WTC11 (cell line): ENCODE data around the gene SKP2. TPM values are rescaled to one million over a fixed set of nuclear protein-coding genes. Genes with fewer than 3 reads are reported as not detected.

Experiments
- ATAC-seq: fragments of 200-7000 bp; cut with Tn5 transposase; 2 replicates; pipeline ENCODE4 v1.10.0; 2021; ENCODE audit warnings: mild to moderate bottlenecking, moderate library complexity
- CTCF ChIA-PET: fragments of 300-600 bp; sonication (Branson Sonifier 250); formaldehyde crosslinking; loops from one replicate; lab custom pipeline; 2021; ENCODE audit warnings: antibody characterized with exemption; lab: Charles Lee
- POLR2A ChIA-PET: fragments of 350-600 bp; sonication (Branson Sonifier 250); formaldehyde crosslinking; loops from one replicate; lab custom pipeline; 2021; ENCODE audit warnings: antibody characterized with exemption; lab: Charles Lee
- DNase-seq: peaks from one replicate; pipeline ENCODE4 v3.0.0; 2021; ENCODE audit warnings: low spot score
- H3K27ac Mint-ChIP-seq: 2 replicates; pipeline ENCODE4 v1.8.0; 2021; ENCODE audit warnings: mixed read lengths
- H3K27me3 Mint-ChIP-seq: 2 replicates; pipeline ENCODE4 v1.8.0; 2021; ENCODE audit warnings: low read depth, mild to moderate bottlenecking, moderate library complexity, mixed read lengths
- H3K36me3 Mint-ChIP-seq: 2 replicates; pipeline ENCODE4 v1.8.0; 2021; ENCODE audit warnings: mixed read lengths
- H3K4me1 Mint-ChIP-seq: 2 replicates; pipeline ENCODE4 v1.8.0; 2022; ENCODE audit warnings: mixed read lengths
- H3K4me3 Mint-ChIP-seq: 2 replicates; pipeline ENCODE4 v1.8.0; 2021; ENCODE audit warnings: mild to moderate bottlenecking, moderate library complexity, mixed read lengths
- H3K9me3 Mint-ChIP-seq: 2 replicates; pipeline ENCODE4 v1.8.0; 2021; ENCODE audit warnings: mixed read lengths
- GABPB1 ChIP-seq: sonication (generic); formaldehyde crosslinking; IDR thresholded peaks from 2 replicates; pipeline ENCODE4 v1.8.1; 2023; ENCODE audit warnings: mild to moderate bottlenecking, missing genetic modification reagents
- GTF2I ChIP-seq: fragments of 250-450 bp; sonication (Bioruptor Pico); conservative IDR thresholded peaks from 2 replicates; pipeline ENCODE4 v1.4.0; 2021; ENCODE audit warnings: mild to moderate bottlenecking
- IRF2 ChIP-seq: sonication (generic); formaldehyde crosslinking; IDR thresholded peaks from 2 replicates; pipeline ENCODE4 v1.8.0; 2022; ENCODE audit warnings: low read depth, missing genetic modification reagents, borderline replicate concordance
- JAZF1 ChIP-seq: fragments of 250-450 bp; sonication (Bioruptor Pico); IDR thresholded peaks from 2 replicates; pipeline ENCODE4 v1.9.0; 2021; ENCODE audit warnings: moderate library complexity, mild to moderate bottlenecking, inconsistent platforms
- KAT7 ChIP-seq: sonication (generic); formaldehyde crosslinking; IDR thresholded peaks from 2 replicates; pipeline ENCODE4 v1.8.1; 2023; ENCODE audit warnings: missing genetic modification reagents, mild to moderate bottlenecking, borderline replicate concordance
- MAX ChIP-seq: sonication (generic); formaldehyde crosslinking; IDR thresholded peaks from 2 replicates; pipeline ENCODE4 v1.8.0; 2022; ENCODE audit warnings: mild to moderate bottlenecking, missing genetic modification reagents
- NFATC4 ChIP-seq: fragments of 250-450 bp; sonication (Bioruptor Pico); IDR thresholded peaks from 2 replicates; pipeline ENCODE4 v1.9.0; 2021; ENCODE audit warnings: mild to moderate bottlenecking
- RELA ChIP-seq: sonication (generic); formaldehyde crosslinking; IDR thresholded peaks from 2 replicates; pipeline ENCODE4 v1.8.1; 2022; ENCODE audit warnings: missing genetic modification reagents, mild to moderate bottlenecking, borderline replicate concordance
- SMAD3 ChIP-seq: sonication (generic); formaldehyde crosslinking; IDR thresholded peaks from 2 replicates; pipeline ENCODE4 v1.8.0; 2022; ENCODE audit warnings: missing genetic modification reagents, mild to moderate bottlenecking, borderline replicate concordance
- SOX15 ChIP-seq: fragments of 250-450 bp; sonication (Bioruptor Pico); IDR thresholded peaks from 2 replicates; pipeline ENCODE4 v1.9.0; 2021; ENCODE audit warnings: mild to moderate bottlenecking
- TCF7 ChIP-seq: sonication (generic); formaldehyde crosslinking; IDR thresholded peaks from 2 replicates; pipeline ENCODE4 v1.8.0; 2022; ENCODE audit warnings: mild to moderate bottlenecking, low read depth, missing genetic modification reagents, moderate library complexity
- TEAD4 ChIP-seq: sonication (generic); formaldehyde crosslinking; IDR thresholded peaks from 2 replicates; pipeline ENCODE4 v1.8.0; 2022; ENCODE audit warnings: mild to moderate bottlenecking, missing genetic modification reagents
- ZMAT4 ChIP-seq: fragments of 250-450 bp; sonication (Bioruptor Pico); IDR thresholded peaks from 2 replicates; pipeline ENCODE4 v1.9.0; 2021; ENCODE audit warnings: mild to moderate bottlenecking
- ZNF219 ChIP-seq: sonication (generic); formaldehyde crosslinking; IDR thresholded peaks from 2 replicates; pipeline ENCODE4 v1.8.0; 2023; ENCODE audit warnings: missing genetic modification reagents, mild to moderate bottlenecking, borderline replicate concordance
- ZNF263 ChIP-seq: sonication (generic); formaldehyde crosslinking; IDR thresholded peaks from 2 replicates; pipeline ENCODE4 v1.8.1; 2022; ENCODE audit warnings: low read depth, mild to moderate bottlenecking, moderate library complexity, missing genetic modification reagents
- ZNF317 ChIP-seq: sonication (generic); formaldehyde crosslinking; IDR thresholded peaks from 2 replicates; pipeline ENCODE4 v1.8.1; 2023; ENCODE audit warnings: low read depth, mild to moderate bottlenecking, moderate library complexity, missing genetic modification reagents, borderline replicate concordance
- ZNF423 ChIP-seq: fragments of 250-450 bp; sonication (Bioruptor Pico); IDR thresholded peaks from 2 replicates; pipeline ENCODE4 v2.1.2; 2022; ENCODE audit warnings: mild to moderate bottlenecking, moderate library complexity
- total RNA-seq: library from RNA; stranded (reverse); gene quantifications from 3 replicates; pipeline ENCODE4 v1.2.3, GENCODE V29; 2021
- TF ChIP-seq, protein P1 (sequence below): sonication (generic); formaldehyde crosslinking; conservative IDR thresholded peaks from 2 replicates; pipeline ENCODE4 v1.8.1; 2023; ENCODE audit warnings: mild to moderate bottlenecking, low read depth, missing genetic modification reagents, moderate library complexity
- TF ChIP-seq, protein P2 (sequence below): fragments of 250-450 bp; sonication (Bioruptor Pico); IDR thresholded peaks from 2 replicates; pipeline ENCODE4 v2.1.2; 2022; ENCODE audit warnings: mild to moderate bottlenecking, moderate library complexity
- TF ChIP-seq, protein P3 (sequence below): fragments of 250-450 bp; sonication (Bioruptor Pico); IDR thresholded peaks from 2 replicates; pipeline ENCODE4 v1.8.0; 2021; ENCODE audit warnings: mild to moderate bottlenecking
- TF ChIP-seq, protein P4 (sequence below): sonication (generic); formaldehyde crosslinking; IDR thresholded peaks from 2 replicates; pipeline ENCODE4 v1.8.1; 2023; ENCODE audit warnings: mild to moderate bottlenecking, missing genetic modification reagents, borderline replicate concordance
- TF ChIP-seq, protein P5 (sequence below): sonication (generic); formaldehyde crosslinking; IDR thresholded peaks from 2 replicates; pipeline ENCODE4 v1.8.0; 2022; ENCODE audit warnings: mild to moderate bottlenecking, missing genetic modification reagents

SKP2 gene
- total RNA-seq, 1 experiment from 2014 or later = 68.0 TPM

DNA sequence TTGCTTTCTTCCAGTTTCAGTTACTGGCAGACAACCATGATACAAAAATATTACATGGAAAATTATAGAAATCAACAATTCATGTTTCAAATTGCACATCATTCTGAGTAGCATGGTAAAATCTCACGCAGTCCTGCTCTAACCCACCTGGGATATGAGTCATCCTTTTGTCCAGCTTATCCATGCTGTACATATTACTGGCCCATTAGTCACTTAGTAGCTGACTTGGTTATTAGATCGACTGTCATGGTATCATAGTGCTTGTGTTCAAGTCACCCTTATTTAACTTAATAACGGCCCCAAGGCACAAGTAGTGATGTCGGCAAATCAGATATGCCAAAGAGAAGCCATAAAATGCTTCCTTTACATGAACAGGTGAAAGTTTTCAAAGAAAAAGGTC lies 48.6 kb downstream of the SKP2 start:
- no peak for ATAC-seq
- H3K36me3 Mint-ChIP-seq = peaks cover 4% of the 10 kb centered on the region
- ChIA-PET POLR2A (no interaction called here), CTCF (no interaction called here)
- no peak for DNase-seq
- H3K27me3 Mint-ChIP-seq = no peaks in the 10 kb centered on the region
- TF ChIP-seq RELA (CRISPR knock-in tag) (no peak), ZNF423 (CRISPR knock-in tag) (no peak), ZNF263 (no peak), JAZF1 (CRISPR knock-in tag) (no peak), ZNF219 (no peak), SOX15 (no peak), TEAD4 (CRISPR knock-in tag) (no peak), KAT7 (CRISPR knock-in tag) (no peak), GABPB1 (no peak), ZMAT4 (no peak), ZNF317 (CRISPR knock-in tag) (no peak)
- TF ChIP-seq, protein P1, sequence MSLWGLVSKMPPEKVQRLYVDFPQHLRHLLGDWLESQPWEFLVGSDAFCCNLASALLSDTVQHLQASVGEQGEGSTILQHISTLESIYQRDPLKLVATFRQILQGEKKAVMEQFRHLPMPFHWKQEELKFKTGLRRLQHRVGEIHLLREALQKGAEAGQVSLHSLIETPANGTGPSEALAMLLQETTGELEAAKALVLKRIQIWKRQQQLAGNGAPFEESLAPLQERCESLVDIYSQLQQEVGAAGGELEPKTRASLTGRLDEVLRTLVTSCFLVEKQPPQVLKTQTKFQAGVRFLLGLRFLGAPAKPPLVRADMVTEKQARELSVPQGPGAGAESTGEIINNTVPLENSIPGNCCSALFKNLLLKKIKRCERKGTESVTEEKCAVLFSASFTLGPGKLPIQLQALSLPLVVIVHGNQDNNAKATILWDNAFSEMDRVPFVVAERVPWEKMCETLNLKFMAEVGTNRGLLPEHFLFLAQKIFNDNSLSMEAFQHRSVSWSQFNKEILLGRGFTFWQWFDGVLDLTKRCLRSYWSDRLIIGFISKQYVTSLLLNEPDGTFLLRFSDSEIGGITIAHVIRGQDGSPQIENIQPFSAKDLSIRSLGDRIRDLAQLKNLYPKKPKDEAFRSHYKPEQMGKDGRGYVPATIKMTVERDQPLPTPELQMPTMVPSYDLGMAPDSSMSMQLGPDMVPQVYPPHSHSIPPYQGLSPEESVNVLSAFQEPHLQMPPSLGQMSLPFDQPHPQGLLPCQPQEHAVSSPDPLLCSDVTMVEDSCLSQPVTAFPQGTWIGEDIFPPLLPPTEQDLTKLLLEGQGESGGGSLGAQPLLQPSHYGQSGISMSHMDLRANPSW (CRISPR knock-in tag) = no peak
- TF ChIP-seq, protein P2, sequence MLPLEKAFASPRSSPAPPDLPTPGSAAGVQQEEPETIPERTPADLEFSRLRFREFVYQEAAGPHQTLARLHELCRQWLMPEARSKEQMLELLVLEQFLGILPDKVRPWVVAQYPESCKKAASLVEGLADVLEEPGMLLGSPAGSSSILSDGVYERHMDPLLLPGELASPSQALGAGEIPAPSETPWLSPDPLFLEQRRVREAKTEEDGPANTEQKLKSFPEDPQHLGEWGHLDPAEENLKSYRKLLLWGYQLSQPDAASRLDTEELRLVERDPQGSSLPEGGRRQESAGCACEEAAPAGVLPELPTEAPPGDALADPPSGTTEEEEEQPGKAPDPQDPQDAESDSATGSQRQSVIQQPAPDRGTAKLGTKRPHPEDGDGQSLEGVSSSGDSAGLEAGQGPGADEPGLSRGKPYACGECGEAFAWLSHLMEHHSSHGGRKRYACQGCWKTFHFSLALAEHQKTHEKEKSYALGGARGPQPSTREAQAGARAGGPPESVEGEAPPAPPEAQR (CRISPR knock-in tag) = no peak
- TF ChIP-seq, protein P3, sequence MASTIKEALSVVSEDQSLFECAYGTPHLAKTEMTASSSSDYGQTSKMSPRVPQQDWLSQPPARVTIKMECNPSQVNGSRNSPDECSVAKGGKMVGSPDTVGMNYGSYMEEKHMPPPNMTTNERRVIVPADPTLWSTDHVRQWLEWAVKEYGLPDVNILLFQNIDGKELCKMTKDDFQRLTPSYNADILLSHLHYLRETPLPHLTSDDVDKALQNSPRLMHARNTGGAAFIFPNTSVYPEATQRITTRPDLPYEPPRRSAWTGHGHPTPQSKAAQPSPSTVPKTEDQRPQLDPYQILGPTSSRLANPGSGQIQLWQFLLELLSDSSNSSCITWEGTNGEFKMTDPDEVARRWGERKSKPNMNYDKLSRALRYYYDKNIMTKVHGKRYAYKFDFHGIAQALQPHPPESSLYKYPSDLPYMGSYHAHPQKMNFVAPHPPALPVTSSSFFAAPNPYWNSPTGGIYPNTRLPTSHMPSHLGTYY (CRISPR knock-in tag) = no peak
- TF ChIP-seq, protein P4, sequence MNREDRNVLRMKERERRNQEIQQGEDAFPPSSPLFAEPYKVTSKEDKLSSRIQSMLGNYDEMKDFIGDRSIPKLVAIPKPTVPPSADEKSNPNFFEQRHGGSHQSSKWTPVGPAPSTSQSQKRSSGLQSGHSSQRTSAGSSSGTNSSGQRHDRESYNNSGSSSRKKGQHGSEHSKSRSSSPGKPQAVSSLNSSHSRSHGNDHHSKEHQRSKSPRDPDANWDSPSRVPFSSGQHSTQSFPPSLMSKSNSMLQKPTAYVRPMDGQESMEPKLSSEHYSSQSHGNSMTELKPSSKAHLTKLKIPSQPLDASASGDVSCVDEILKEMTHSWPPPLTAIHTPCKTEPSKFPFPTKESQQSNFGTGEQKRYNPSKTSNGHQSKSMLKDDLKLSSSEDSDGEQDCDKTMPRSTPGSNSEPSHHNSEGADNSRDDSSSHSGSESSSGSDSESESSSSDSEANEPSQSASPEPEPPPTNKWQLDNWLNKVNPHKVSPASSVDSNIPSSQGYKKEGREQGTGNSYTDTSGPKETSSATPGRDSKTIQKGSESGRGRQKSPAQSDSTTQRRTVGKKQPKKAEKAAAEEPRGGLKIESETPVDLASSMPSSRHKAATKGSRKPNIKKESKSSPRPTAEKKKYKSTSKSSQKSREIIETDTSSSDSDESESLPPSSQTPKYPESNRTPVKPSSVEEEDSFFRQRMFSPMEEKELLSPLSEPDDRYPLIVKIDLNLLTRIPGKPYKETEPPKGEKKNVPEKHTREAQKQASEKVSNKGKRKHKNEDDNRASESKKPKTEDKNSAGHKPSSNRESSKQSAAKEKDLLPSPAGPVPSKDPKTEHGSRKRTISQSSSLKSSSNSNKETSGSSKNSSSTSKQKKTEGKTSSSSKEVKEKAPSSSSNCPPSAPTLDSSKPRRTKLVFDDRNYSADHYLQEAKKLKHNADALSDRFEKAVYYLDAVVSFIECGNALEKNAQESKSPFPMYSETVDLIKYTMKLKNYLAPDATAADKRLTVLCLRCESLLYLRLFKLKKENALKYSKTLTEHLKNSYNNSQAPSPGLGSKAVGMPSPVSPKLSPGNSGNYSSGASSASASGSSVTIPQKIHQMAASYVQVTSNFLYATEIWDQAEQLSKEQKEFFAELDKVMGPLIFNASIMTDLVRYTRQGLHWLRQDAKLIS (CRISPR knock-in tag) = no peak
- no peak overlapping the region for H3K27ac Mint-ChIP-seq
- H3K4me3 Mint-ChIP-seq = no peak overlapping the region
- no peaks in the 10 kb centered on the region for H3K4me1 Mint-ChIP-seq
- no peaks in the 10 kb centered on the region for H3K9me3 Mint-ChIP-seq

DNA sequence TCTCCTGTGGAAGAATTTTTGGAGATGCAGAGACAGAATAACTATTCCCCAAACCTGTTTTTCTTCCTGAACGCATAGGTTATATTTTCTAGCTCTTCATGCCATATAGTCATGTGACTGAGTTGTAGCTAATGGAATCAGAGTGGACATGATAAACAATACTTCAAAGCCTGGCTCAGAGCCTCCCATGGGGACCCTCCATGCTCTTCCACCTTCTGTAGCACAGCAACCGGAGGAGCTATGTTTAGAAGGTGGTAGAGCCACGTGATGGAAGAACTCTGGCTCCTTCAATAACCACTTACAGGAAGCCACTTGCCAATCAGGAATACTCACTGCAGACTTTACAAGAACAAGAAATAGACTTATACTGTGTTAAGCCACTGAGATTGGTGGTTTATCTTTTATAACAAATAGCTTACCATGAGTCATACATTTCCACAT lies 50.6 kb downstream of the SKP2 start:
- no peak overlapping the region for H3K27ac Mint-ChIP-seq
- no peak overlapping the region for H3K4me3 Mint-ChIP-seq
- no peaks in the 10 kb centered on the region for H3K9me3 Mint-ChIP-seq
- DNase-seq = no peak
- no peaks in the 10 kb centered on the region for H3K4me1 Mint-ChIP-seq
- no peaks in the 10 kb centered on the region for H3K27me3 Mint-ChIP-seq
- no peak for ATAC-seq
- POLR2A ChIA-PET = no interaction called here
- CTCF ChIA-PET = interaction anchor here (1.3 kb wide), 1 partner anchor 24 kb away, joined by 5 read pairs; no protein-coding TSS in a partner anchor
- 0 out of 2 replicates have a peak, but pooled peaks cover 2% of the 10 kb centered on the region for H3K36me3 Mint-ChIP-seq
- no peak for TF ChIP-seq GTF2I (CRISPR knock-in tag)
- no peak for TF ChIP-seq ZNF219
- no peak for TF ChIP-seq MAX (CRISPR knock-in tag)
- TF ChIP-seq, protein P5, sequence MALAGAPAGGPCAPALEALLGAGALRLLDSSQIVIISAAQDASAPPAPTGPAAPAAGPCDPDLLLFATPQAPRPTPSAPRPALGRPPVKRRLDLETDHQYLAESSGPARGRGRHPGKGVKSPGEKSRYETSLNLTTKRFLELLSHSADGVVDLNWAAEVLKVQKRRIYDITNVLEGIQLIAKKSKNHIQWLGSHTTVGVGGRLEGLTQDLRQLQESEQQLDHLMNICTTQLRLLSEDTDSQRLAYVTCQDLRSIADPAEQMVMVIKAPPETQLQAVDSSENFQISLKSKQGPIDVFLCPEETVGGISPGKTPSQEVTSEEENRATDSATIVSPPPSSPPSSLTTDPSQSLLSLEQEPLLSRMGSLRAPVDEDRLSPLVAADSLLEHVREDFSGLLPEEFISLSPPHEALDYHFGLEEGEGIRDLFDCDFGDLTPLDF (CRISPR knock-in tag) = no peak
- TF ChIP-seq SMAD3 (CRISPR knock-in tag) = no peak
- no peak for TF ChIP-seq NFATC4 (CRISPR knock-in tag)
- no peak for TF ChIP-seq SOX15
- no peak for TF ChIP-seq IRF2 (CRISPR knock-in tag)
- no peak for TF ChIP-seq TCF7
